ENCODE data around the gene AJUBA.
"Not testable (repeated sequence)": the region's sequence is repeated elsewhere in the genome, so short reads cannot be mapped to it uniquely, and the experiment has no call there.

The AJUBA gene

DNA sequence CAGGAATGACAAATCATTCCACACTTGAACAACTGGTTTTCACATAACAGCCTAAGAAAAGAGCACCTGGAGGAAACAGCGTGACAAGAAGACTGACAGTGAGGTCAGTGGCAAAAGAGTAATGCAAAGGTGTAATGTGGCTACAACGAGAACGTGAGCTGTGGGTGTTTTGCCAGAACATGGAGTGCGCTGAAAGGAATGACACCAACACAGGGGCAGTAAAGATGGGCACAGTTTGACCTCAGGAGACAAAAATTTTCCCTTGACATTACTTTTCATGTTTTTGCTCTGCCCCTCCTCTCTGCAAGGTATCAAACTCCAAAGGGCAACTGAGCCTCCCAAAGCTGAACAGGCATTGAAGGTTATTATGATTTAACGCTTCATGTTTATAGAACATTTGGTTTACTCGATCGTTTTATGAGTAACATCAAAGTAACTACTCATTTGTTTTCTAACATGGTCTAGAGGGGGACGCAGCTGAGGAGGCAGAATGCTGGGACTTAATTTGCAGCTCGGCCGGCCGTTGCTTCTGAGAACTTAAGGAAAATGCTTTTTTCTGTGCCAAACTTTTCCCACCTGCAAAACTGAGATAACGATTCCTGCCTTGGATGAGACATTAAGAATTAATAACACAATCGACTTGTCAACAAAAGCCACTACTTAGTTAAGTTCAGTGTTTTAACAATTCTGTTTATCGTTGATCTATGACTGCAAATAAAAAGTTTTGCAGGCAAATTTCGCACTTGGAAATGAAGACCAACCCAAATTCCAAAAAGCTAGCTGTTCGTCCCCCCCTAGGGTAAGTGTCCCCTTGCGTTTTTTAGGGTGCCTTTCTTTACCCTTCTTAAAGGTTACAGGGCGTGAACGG, 26.4 kb downstream of the AJUBA start:
- Histone ChIP-seq H3K9me3 (ENCODE audit: insufficient read depth, low read length, severe bottlenecking) (no peaks in the 10 kb centered on the region), H3K27ac (ENCODE audit: low read length) (peak overlapping the region; percentile 93), H3K4me2 (ENCODE audit: insufficient read depth, low read length) (peak overlapping the region; percentile 79), H3K4me1 (ENCODE audit: insufficient read depth, low read length) (peaks cover 25% of the 10 kb centered on the region), H2AFZ (ENCODE audit: low read depth, low read length) (peak overlapping the region; percentile 99), H3K79me2 (ENCODE audit: insufficient read depth, low read length) (peaks cover 11% of the 10 kb centered on the region), H3K4me3 (ENCODE audit: low read depth in 1 of 2, low read length in 2 of 2) (peak overlapping the region; percentile 86 to 98), H3K27me3 (ENCODE audit: insufficient read depth, low read length, poor library complexity) (no peaks in the 10 kb centered on the region), H3K9ac (ENCODE audit: low read depth, low read length) (peak overlapping the region; percentile 99), H4K20me1 (ENCODE audit: insufficient read depth, low read length) (no peaks in the 10 kb centered on the region), H3K36me3 (ENCODE audit: insufficient read depth, low read length) (peaks cover 19% of the 10 kb centered on the region)
- TF ChIP-seq EZH2 (IDR thresholded peaks at IDR 0.05; ENCODE audit: borderline replicate concordance, low read depth, low read length, severe bottlenecking) = no peak
- no peak for TF ChIP-seq CTCF (IDR thresholded peaks at IDR 0.05; ENCODE audit: borderline replicate concordance, extremely low read depth, low read length, poor library complexity, severe bottlenecking)
- DNase-seq (no peak), ATAC-seq (ENCODE audit: insufficient read depth, low read depth) (no peak)

- no peaks in the 10 kb centered on the region for H4K20me1 ChIP-seq (ENCODE audit: insufficient read depth, low read length)
- H3K9me3 ChIP-seq (ENCODE audit: insufficient read depth, low read length, severe bottlenecking) = no peaks in the 10 kb centered on the region
- H2AFZ ChIP-seq (ENCODE audit: low read depth, low read length) = no peak overlapping the region
- ATAC-seq (ENCODE audit: insufficient read depth, low read depth) = no peak
- H3K79me2 ChIP-seq (ENCODE audit: insufficient read depth, low read length) = peaks cover 11% of the 10 kb centered on the region
- DNase-seq = no peak
- TF ChIP-seq CTCF (IDR thresholded peaks at IDR 0.05; ENCODE audit: borderline replicate concordance, extremely low read depth, low read length, poor library complexity, severe bottlenecking) = no peak
- no peak for TF ChIP-seq EZH2 (IDR thresholded peaks at IDR 0.05; ENCODE audit: borderline replicate concordance, low read depth, low read length, severe bottlenecking)
- no peak overlapping the region for H3K9ac ChIP-seq (ENCODE audit: low read depth, low read length)
- no peaks in the 10 kb centered on the region for H3K27me3 ChIP-seq (ENCODE audit: insufficient read depth, low read length, poor library complexity)
- H3K4me3 ChIP-seq (ENCODE audit: low read depth in 1 of 2, low read length in 2 of 2) = no peak overlapping the region
- peaks cover 19% of the 10 kb centered on the region for H3K4me1 ChIP-seq (ENCODE audit: insufficient read depth, low read length)
- H3K4me2 ChIP-seq (ENCODE audit: insufficient read depth, low read length) = no peak overlapping the region
- peaks cover 44% of the 10 kb centered on the region for H3K36me3 ChIP-seq (ENCODE audit: insufficient read depth, low read length)
- no peak overlapping the region for H3K27ac ChIP-seq (ENCODE audit: low read length)
These were observed 29.9 kb downstream of the AJUBA start for GRCh38 chr14:22952418-22952817.

DNA sequence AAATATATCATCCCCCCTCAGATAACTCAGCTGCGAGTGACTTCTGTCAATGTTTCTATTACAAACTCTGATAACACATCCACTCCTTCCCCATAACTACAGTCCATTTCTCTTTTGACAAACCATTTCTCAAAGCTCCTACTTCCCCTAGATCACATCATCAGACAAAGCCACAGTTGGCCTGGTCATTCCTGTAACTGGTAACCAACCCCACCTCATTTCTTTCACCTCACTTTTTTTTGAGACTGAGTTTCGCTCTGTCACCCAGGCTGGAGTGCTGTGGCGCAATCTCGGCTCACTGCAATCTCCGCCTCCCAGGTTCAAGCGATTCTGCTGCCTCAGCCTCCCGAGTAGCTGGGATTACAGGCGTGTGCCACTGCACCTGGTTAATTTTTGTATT, 30.6 kb downstream of the AJUBA start:
- not testable (repeated sequence) for H3K9me3 ChIP-seq (ENCODE audit: insufficient read depth, low read length, severe bottlenecking); H3K9ac ChIP-seq (ENCODE audit: low read depth, low read length); H4K20me1 ChIP-seq (ENCODE audit: insufficient read depth, low read length); H3K27ac ChIP-seq (ENCODE audit: low read length); H3K79me2 ChIP-seq (ENCODE audit: insufficient read depth, low read length); H3K27me3 ChIP-seq (ENCODE audit: insufficient read depth, low read length, poor library complexity); ATAC-seq (ENCODE audit: insufficient read depth, low read depth); H3K4me2 ChIP-seq (ENCODE audit: insufficient read depth, low read length); H2AFZ ChIP-seq (ENCODE audit: low read depth, low read length); H3K4me3 ChIP-seq (ENCODE audit: low read depth in 1 of 2, low read length in 2 of 2); DNase-seq
- Histone ChIP-seq H3K4me1 (ENCODE audit: insufficient read depth, low read length) (peaks cover 15% of the 10 kb centered on the region), H3K36me3 (ENCODE audit: insufficient read depth, low read length) (peaks cover 50% of the 10 kb centered on the region)

GRCh38 chr14:22945642-22946041, 36.7 kb downstream of the AJUBA start:
- Histone ChIP-seq H2AFZ (ENCODE audit: low read depth, low read length) (no peak overlapping the region), H3K4me3 (ENCODE audit: low read depth in 1 of 2, low read length in 2 of 2) (no peak overlapping the region), H3K9ac (ENCODE audit: low read depth, low read length) (no peak overlapping the region), H3K27ac (ENCODE audit: low read length) (no peak overlapping the region), H3K27me3 (ENCODE audit: insufficient read depth, low read length, poor library complexity) (no peaks in the 10 kb centered on the region), H3K36me3 (ENCODE audit: insufficient read depth, low read length) (peaks cover 54% of the 10 kb centered on the region), H3K4me1 (ENCODE audit: insufficient read depth, low read length) (no peaks in the 10 kb centered on the region), H3K79me2 (ENCODE audit: insufficient read depth, low read length) (no peaks in the 10 kb centered on the region), H4K20me1 (ENCODE audit: insufficient read depth, low read length) (no peaks in the 10 kb centered on the region), H3K9me3 (ENCODE audit: insufficient read depth, low read length, severe bottlenecking) (no peaks in the 10 kb centered on the region), H3K4me2 (ENCODE audit: insufficient read depth, low read length) (no peak overlapping the region)
- TF ChIP-seq EZH2 (IDR thresholded peaks at IDR 0.05; ENCODE audit: borderline replicate concordance, low read depth, low read length, severe bottlenecking) = no peak
- TF ChIP-seq CTCF (IDR thresholded peaks at IDR 0.05; ENCODE audit: borderline replicate concordance, extremely low read depth, low read length, poor library complexity, severe bottlenecking) = no peak
- DNase-seq (no peak), ATAC-seq (ENCODE audit: insufficient read depth, low read depth) (no peak)
